ENCODE results near the gene CAMK2N1.

DNA sequence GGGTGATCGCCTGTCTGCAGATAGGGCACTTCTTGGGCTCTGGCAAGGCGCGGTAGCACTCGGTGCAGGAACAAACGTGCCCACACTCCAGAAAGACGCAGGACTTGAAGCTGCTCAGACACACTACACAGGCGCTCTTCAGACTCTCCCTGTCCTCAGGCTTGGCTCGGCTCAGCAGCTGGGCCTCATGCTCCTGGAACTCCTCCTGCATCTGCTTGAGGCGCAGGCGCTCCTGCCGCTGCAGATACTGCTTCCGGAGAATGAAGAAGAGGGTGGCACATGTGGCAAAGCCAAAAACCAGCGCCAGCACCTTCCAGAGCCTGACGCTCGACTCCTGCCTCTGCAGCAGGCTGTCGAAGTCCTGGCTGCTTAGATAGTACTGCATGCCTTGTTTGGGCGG lies 14.7 kb upstream of the CAMK2N1 start:
- TF ChIP-seq ZNF70 (CRISPR knock-in tag; IDR thresholded peaks at IDR 0.05) (no peak), ZC3H10 (CRISPR knock-in tag; IDR thresholded peaks at IDR 0.05) (no peak), SNAI2 (CRISPR knock-in tag; IDR thresholded peaks at IDR 0.05) (no peak), ZFP3 (CRISPR knock-in tag; IDR thresholded peaks at IDR 0.05) (no peak), ARNTL (CRISPR knock-in tag; IDR thresholded peaks at IDR 0.05; ENCODE audit: borderline replicate concordance, low read depth) (no peak), ZFP30 (CRISPR knock-in tag; IDR thresholded peaks at IDR 0.05) (no peak)
- TF ChIP-seq, protein P1, sequence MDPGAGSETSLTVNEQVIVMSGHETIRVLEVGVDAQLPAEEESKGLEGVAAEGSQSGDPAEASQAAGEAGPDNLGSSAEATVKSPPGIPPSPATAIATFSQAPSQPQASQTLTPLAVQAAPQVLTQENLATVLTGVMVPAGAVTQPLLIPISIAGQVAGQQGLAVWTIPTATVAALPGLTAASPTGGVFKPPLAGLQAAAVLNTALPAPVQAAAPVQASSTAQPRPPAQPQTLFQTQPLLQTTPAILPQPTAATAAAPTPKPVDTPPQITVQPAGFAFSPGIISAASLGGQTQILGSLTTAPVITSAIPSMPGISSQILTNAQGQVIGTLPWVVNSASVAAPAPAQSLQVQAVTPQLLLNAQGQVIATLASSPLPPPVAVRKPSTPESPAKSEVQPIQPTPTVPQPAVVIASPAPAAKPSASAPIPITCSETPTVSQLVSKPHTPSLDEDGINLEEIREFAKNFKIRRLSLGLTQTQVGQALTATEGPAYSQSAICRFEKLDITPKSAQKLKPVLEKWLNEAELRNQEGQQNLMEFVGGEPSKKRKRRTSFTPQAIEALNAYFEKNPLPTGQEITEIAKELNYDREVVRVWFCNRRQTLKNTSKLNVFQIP (CRISPR knock-in tag; IDR thresholded peaks at IDR 0.05; ENCODE audit: borderline replicate concordance, low read depth) = no peak
- TF ChIP-seq, protein P2, sequence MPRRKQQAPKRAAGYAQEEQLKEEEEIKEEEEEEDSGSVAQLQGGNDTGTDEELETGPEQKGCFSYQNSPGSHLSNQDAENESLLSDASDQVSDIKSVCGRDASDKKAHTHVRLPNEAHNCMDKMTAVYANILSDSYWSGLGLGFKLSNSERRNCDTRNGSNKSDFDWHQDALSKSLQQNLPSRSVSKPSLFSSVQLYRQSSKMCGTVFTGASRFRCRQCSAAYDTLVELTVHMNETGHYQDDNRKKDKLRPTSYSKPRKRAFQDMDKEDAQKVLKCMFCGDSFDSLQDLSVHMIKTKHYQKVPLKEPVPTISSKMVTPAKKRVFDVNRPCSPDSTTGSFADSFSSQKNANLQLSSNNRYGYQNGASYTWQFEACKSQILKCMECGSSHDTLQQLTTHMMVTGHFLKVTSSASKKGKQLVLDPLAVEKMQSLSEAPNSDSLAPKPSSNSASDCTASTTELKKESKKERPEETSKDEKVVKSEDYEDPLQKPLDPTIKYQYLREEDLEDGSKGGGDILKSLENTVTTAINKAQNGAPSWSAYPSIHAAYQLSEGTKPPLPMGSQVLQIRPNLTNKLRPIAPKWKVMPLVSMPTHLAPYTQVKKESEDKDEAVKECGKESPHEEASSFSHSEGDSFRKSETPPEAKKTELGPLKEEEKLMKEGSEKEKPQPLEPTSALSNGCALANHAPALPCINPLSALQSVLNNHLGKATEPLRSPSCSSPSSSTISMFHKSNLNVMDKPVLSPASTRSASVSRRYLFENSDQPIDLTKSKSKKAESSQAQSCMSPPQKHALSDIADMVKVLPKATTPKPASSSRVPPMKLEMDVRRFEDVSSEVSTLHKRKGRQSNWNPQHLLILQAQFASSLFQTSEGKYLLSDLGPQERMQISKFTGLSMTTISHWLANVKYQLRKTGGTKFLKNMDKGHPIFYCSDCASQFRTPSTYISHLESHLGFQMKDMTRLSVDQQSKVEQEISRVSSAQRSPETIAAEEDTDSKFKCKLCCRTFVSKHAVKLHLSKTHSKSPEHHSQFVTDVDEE (CRISPR knock-in tag; IDR thresholded peaks at IDR 0.05) = no peak
- TF ChIP-seq, protein P3, sequence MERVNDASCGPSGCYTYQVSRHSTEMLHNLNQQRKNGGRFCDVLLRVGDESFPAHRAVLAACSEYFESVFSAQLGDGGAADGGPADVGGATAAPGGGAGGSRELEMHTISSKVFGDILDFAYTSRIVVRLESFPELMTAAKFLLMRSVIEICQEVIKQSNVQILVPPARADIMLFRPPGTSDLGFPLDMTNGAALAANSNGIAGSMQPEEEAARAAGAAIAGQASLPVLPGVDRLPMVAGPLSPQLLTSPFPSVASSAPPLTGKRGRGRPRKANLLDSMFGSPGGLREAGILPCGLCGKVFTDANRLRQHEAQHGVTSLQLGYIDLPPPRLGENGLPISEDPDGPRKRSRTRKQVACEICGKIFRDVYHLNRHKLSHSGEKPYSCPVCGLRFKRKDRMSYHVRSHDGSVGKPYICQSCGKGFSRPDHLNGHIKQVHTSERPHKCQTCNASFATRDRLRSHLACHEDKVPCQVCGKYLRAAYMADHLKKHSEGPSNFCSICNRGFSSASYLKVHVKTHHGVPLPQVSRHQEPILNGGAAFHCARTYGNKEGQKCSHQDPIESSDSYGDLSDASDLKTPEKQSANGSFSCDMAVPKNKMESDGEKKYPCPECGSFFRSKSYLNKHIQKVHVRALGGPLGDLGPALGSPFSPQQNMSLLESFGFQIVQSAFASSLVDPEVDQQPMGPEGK (CRISPR knock-in tag; IDR thresholded peaks at IDR 0.05; ENCODE audit: borderline replicate concordance) = no peak

Data from SK-N-SH treated with all-trans-retinoic acid at 6 μM for 48 hours (cell line).